NT2/D1 (cell line): ENCODE results near the gene SPTLC2.

ENCODE experiments used
- YY1 ChIP-seq: IDR thresholded peaks from 2 replicates; pipeline ENCODE4 v1.6.1; 2011; ENCODE audit not compliant: insufficient read length, insufficient read depth
- ZNF274 ChIP-seq: IDR thresholded peaks from 2 replicates; pipeline ENCODE4 v1.6.1; 2011; ENCODE audit warnings: mild to moderate bottlenecking, low read depth, low read length

GRCh38 chr14:77579065-77579464, 37.4 kb downstream of the SPTLC2 start:
- no peak for TF ChIP-seq YY1
- no peak for TF ChIP-seq ZNF274
